AG10803 (cell line): ENCODE measurements around the gene NOBOX.
A peak's percentile ranks its signal among the peaks of the same experiment; 100 is the strongest.

Source experiments
- DNase-seq: peaks from one replicate; pipeline ENCODE4 v3.0.0; 2010; ENCODE audit warnings: low read depth
- H3K4me3 ChIP-seq: 2 replicates; pipeline ENCODE4 v1.5.1; 2011; ENCODE audit warnings: mild to moderate bottlenecking, low read length, control low read depth
- CTCF ChIP-seq: conservative IDR thresholded peaks from 2 replicates; pipeline ENCODE4 v1.5.1; 2011; ENCODE audit warnings: mild to moderate bottlenecking, low read length, control low read depth, inconsistent platforms

Gene NOBOX

DNA sequence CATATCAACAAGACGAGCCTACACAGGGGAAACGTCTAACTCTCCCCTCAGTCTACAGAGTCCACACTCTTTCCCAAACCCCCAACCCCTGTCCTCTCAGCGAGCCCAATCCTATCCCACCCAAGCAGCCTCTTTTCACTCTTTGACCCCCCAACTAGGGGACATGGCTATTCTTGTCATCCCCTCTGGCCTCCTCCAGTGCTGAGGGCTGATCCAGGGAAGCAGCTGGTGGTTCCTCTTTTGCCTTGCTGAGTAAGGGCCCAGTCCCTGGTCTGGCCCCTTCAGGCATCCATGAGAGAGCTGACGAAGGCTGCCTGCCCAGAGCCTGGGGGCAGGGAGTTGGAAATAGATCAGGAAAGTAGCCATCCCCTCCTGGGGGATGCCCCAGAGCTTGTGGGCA is 6.4 kb downstream of the NOBOX start:
- H3K4me3 ChIP-seq, result no peak overlapping the region

GRCh38 chr7:144391823-144392255 is 11.7 kb downstream of the NOBOX start:
- peak; percentile 58 for DNase-seq
- TF ChIP-seq CTCF, result peak; percentile 82
- no peak overlapping the region for H3K4me3 ChIP-seq

More for the DNA sequence above, 6.4 kb downstream of the NOBOX start:
- no peak for TF ChIP-seq CTCF
- DNase-seq, result no peak

DNA sequence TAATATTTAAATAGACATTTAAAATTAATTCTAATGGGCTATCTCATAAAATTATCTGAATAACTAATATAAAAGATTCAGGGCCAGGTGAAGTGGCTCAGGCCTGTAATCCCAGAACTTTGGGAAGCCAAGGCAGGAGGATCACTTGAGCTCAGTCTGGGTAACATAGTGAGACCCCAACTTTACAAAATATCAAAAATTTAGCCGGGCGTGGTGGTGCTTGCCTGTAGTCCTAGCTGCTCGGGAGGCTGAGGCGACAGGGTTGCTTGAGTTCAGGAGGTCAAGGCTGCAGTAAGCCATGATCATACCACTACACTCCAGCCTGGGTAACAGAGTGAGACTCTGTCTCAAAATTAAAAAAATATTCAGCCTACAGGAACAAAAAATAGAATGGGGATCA is 12.5 kb downstream of the NOBOX start:
- no peak for TF ChIP-seq CTCF
- H3K4me3 ChIP-seq, result no peak overlapping the region
- no peak for DNase-seq

DNA sequence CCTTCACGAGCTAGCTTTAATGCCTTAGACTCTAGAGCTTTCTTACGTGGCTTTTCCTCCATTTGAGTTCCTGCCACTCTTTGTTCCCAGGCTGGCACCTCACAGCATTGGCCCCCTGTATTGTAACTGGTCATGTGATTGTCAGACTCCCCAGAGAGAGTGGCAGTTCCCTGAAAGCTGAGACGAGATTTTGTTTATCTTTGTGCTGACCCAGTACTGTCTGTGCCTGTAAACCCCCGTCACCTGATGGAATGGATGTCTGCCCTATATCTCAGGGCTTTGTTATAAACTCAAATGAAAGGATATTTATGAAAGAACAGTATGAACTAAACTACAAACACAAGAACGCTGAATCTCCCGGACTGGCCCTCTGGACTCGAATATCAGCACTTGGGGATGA is 13.0 kb downstream of the NOBOX start:
- H3K4me3 ChIP-seq, result no peak overlapping the region
- no peak for TF ChIP-seq CTCF
- DNase-seq, result no peak

DNA sequence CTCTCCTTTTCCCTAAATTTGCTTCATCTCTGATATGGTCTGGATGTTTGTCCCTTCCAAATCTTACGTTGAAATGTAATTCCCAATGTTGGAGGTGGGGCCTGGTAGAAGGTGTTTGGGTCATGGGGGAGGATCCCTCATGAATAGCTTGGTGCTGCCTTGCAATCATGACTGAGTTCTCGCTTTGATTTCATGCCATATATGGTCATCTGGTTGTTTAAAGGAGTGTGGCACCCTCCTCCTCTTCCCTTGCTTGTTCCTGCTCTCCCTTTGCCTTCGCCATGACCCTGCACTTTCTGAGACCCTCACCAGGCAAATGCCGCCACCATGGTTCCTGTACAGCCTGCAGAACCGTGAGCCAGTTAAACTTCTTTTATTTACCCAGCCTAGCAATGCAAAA is 14.5 kb downstream of the NOBOX start:
- DNase-seq, result no peak
- TF ChIP-seq CTCF, result no peak
- no peak overlapping the region for H3K4me3 ChIP-seq

DNA sequence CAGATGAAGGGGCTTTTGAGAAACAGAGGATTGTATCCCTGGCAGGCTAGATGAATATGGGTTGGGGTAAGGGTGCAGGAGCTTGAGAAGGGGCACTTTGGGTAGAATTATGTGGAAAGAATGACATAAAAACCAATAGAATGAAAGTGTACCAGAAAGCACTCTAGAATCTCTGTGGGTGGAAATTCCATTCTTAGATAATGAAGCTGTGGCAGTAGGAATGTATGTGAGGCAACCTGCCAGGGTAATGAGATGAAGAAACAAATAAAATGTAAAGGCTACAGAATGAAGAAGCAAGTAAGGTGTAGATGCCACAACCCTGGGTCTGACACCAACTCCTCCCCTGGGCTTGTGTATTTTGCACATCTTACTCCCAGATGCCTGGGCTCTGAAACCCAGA is 16.8 kb downstream of the NOBOX start:
- H3K4me3 ChIP-seq, result no peak overlapping the region
- DNase-seq, result peak; percentile 81
- TF ChIP-seq CTCF, result no peak

- H3K4me3 ChIP-seq, result no peak overlapping the region
- peak; percentile 13 for DNase-seq
- no peak for TF ChIP-seq CTCF
These were observed 18.8 kb downstream of the NOBOX start for GRCh38 chr7:144384555-144385245.
